HepG2 (cell line): Measurements from ENCODE around the gene AHCTF1. TPM values are rescaled to one million over a fixed set of nuclear protein-coding genes. Genes with fewer than 3 reads are reported as not detected.
A peak's percentile ranks its signal among the peaks of the same experiment; 100 is the strongest.

Source experiments
- CEBPZ ChIP-seq: IDR thresholded peaks from 2 replicates; pipeline ENCODE4 v1.6.1; 2012; ENCODE audit warnings: low read length, improper control_type of control experiment
- GATAD1 ChIP-seq: IDR thresholded peaks from 2 replicates; pipeline ENCODE4 v1.6.1; 2016; ENCODE audit warnings: missing genetic modification reagents, missing compliant biosample characterization
- GMEB2 ChIP-seq: IDR thresholded peaks from 2 replicates; pipeline ENCODE4 v1.6.1; 2016; ENCODE audit warnings: missing biosample characterization, missing genetic modification reagents, low read depth
- HNRNPK ChIP-seq: fragments of 200-400 bp; formaldehyde crosslinking; IDR thresholded peaks from 2 replicates; pipeline ENCODE4 v1.6.1; 2018; ENCODE audit warnings: low read length, low read depth, moderate library complexity, mild to moderate bottlenecking; ENCODE audit not compliant: poor library complexity, severe bottlenecking
- IRF9 ChIP-seq: sonication (generic); formaldehyde crosslinking; IDR thresholded peaks from 2 replicates; pipeline ENCODE4 v1.8.0; 2022; ENCODE audit warnings: missing genetic modification reagents, mild to moderate bottlenecking, borderline replicate concordance
- KDM4B ChIP-seq: sonication (generic); formaldehyde crosslinking; IDR thresholded peaks from 2 replicates; pipeline ENCODE4 v1.4.0; 2020; ENCODE audit warnings: missing genetic modification reagents
- MYC ChIP-seq: sonication (generic); formaldehyde crosslinking; IDR thresholded peaks from 2 replicates; pipeline ENCODE4 v1.9.0; 2021; ENCODE audit warnings: missing genetic modification reagents, borderline replicate concordance
- NFRKB ChIP-seq: fragments of 450-650 bp; IDR thresholded peaks from 2 replicates; pipeline ENCODE4 v1.6.1; 2017
- NFYC ChIP-seq: IDR thresholded peaks from 2 replicates; pipeline ENCODE4 v1.6.1; 2016; ENCODE audit warnings: missing genetic modification reagents, missing compliant biosample characterization
- TEAD2 ChIP-seq: sonication (generic); formaldehyde crosslinking; IDR thresholded peaks from 2 replicates; pipeline ENCODE4 v1.9.0; 2021; ENCODE audit warnings: missing genetic modification reagents
- ZBTB33 ChIP-seq: sonication (generic); formaldehyde crosslinking; IDR thresholded peaks from 2 replicates; pipeline ENCODE4 v1.4.0; 2020; ENCODE audit warnings: missing genetic modification reagents
- ZBTB39 ChIP-seq: sonication (generic); formaldehyde crosslinking; IDR thresholded peaks from 2 replicates; pipeline ENCODE4 v1.5.0; 2020; ENCODE audit warnings: missing genetic modification reagents
- ZFP62 ChIP-seq: sonication (generic); formaldehyde crosslinking; IDR thresholded peaks from 2 replicates; pipeline ENCODE4 v1.4.0; 2020; ENCODE audit warnings: missing genetic modification reagents
- ZMYM4 ChIP-seq: sonication (generic); formaldehyde crosslinking; IDR thresholded peaks from 2 replicates; pipeline ENCODE4 v1.8.1; 2023; ENCODE audit warnings: mild to moderate bottlenecking, missing genetic modification reagents
- ZNF362 ChIP-seq: sonication (generic); formaldehyde crosslinking; IDR thresholded peaks from 2 replicates; pipeline ENCODE4 v1.4.0; 2020; ENCODE audit warnings: missing genetic modification reagents, mild to moderate bottlenecking, borderline replicate concordance
- ZNF451 ChIP-seq: sonication (generic); formaldehyde crosslinking; IDR thresholded peaks from 2 replicates; pipeline ENCODE4 v1.5.0; 2020; ENCODE audit warnings: mild to moderate bottlenecking, missing genetic modification reagents
- ZNF670 ChIP-seq: sonication (generic); formaldehyde crosslinking; IDR thresholded peaks from 2 replicates; pipeline ENCODE4 v1.8.0; 2022; ENCODE audit warnings: mild to moderate bottlenecking, missing genetic modification reagents, borderline replicate concordance
- polyA plus RNA-seq, 8 experiments: library from polyadenylated mRNA; depleted of rRNA in 3 of 8; stranded (reverse) in 7 of 8; unstranded in 1 of 8; fragments of >200 nt; fragmentation: Illumina TruSeq in 4 of 8; extraction: Trizol in 4 of 8; gene quantifications; 2 replicates each; pipeline versions ENCODE4 v1.2.1 to v1.2.3, GENCODE V29; 2011 to 2016; ENCODE audit warnings: low read depth in 4 of 8, missing spikeins in 1 of 8, mixed read lengths in 1 of 8; ENCODE audit not compliant: insufficient read depth in 1 of 8
- total RNA-seq, 5 experiments: library from RNA; depleted of rRNA; stranded (reverse); fragments of >200 nt; fragmentation: Illumina TruSeq; extraction: Trizol; gene quantifications; 2 replicates each; pipeline ENCODE4 v1.2.3, GENCODE V29; 2016; ENCODE audit warnings: low read depth in 1 of 5

Gene AHCTF1
- total and polyA plus RNA-seq, 2 of the 13 experiments (the other 11 are each of a cell fraction or from before 2014, with no cell fraction given), result 16.6 to 45.9 TPM

- no peak for TF ChIP-seq CEBPZ
- no peak for TF ChIP-seq ZNF451 (CRISPR knock-in tag)
- TF ChIP-seq ZNF362 (CRISPR knock-in tag), result no peak
- 0 out of 2 replicates have a peak, but pooled peaks have one; percentile 63 for TF ChIP-seq ZBTB39 (CRISPR knock-in tag)
- TF ChIP-seq NFYC (CRISPR knock-in tag), result no peak
- no peak for TF ChIP-seq KDM4B (CRISPR knock-in tag)
- TF ChIP-seq GATAD1 (CRISPR knock-in tag), result no peak
- no peak for TF ChIP-seq IRF9 (CRISPR knock-in tag)
- TF ChIP-seq ZFP62, result no peak
- TF ChIP-seq MYC (CRISPR knock-in tag), result peak; percentile 93
- no peak for TF ChIP-seq GMEB2 (CRISPR knock-in tag)
- no peak for TF ChIP-seq TEAD2 (CRISPR knock-in tag)
- no peak for TF ChIP-seq NFRKB
- no peak for TF ChIP-seq HNRNPK
- no peak for TF ChIP-seq ZBTB33
- TF ChIP-seq ZMYM4 (CRISPR knock-in tag), result no peak
- no peak for TF ChIP-seq ZNF670 (CRISPR knock-in tag)
These were observed 759 bp downstream of the AHCTF1 start (continued) for GRCh38 chr1:246930830-246931548.
